K562 (cell line): ENCODE results near the gene SLC25A51. TPM values are rescaled to one million over a fixed set of nuclear protein-coding genes. Genes with fewer than 3 reads are reported as not detected.

Experiments
- ATAC-seq: fragments of 200-7000 bp; cut with Tn5 transposase; 3 replicates; pipeline ENCODE4 v1.9.1; 2020; ENCODE audit warnings: moderate library complexity
- Bru-seq: library from RNA; stranded (reverse); fragments of 400-500 nt; gene quantifications from one replicate; lab custom pipeline; 2021; lab: Mats Ljungman, UMichigan
- BruChase-seq, 2 experiments: library from RNA; stranded (reverse); fragments of 400-500 nt; gene quantifications; one replicate each; lab custom pipeline; 2021; lab: Mats Ljungman, UMichigan
- BruUV-seq: library from RNA; stranded (reverse); fragments of 400-500 nt; replicated peaks from 2 replicates; lab custom pipeline; 2021; lab: Mats Ljungman, UMichigan
- CTCF ChIA-PET: fragments of 300-600 bp; formaldehyde crosslinking; extraction: SDS; loops from one replicate; lab custom pipeline; 2021; ENCODE audit warnings: low intra/inter-chr PET ratio; lab: Yijun Ruan, JAX
- POLR2A ChIA-PET: fragments of 300-600, 350-650 bp; sonication (Branson Sonifier 250); formaldehyde crosslinking; extraction: SDS; loops from one replicate; lab custom pipeline; 2021; ENCODE audit warnings: antibody characterized with exemption, inconsistent platforms; lab: Yijun Ruan, JAX
- DNase-seq, 4 experiments: peaks; one replicate each; pipeline versions ENCODE4 v3.0.0 to v3.0.0-alpha.2; 2011 to 2018; ENCODE audit warnings: low spot score in 3 of 4, mixed read lengths in 3 of 4; ENCODE audit errors: extremely low read depth in 1 of 4
- FAIRE-seq: peaks from 2 replicates; lab custom pipeline; 2011; peaks lifted over from hg19 to GRCh38; lab: Jason Lieb, UNC
- H2AFZ ChIP-seq: 2 replicates; pipeline ENCODE4 v1.6.0; 2011; ENCODE audit warnings: low read depth, low read length, control low read depth, inconsistent platforms
- H3K27ac ChIP-seq: fragments of 200-600 bp; 3 replicates; pipeline ENCODE4 v1.8.0; 2011; ENCODE audit warnings: low read depth, mild to moderate bottlenecking, control low read depth, inconsistent platforms, low read length, moderate library complexity, mixed read lengths; ENCODE audit errors: extremely low read depth
- H3K27me3 ChIP-seq, 2 experiments: fragments of 300-600 bp in 1 of 2; 2 replicates in 1 of 2; 3 replicates in 1 of 2; pipeline versions ENCODE4 v1.6.0 to v1.8.0; 2011; ENCODE audit warnings: inconsistent platforms in 2 of 2, low read length in 2 of 2, mild to moderate bottlenecking in 1 of 2, mixed read lengths in 1 of 2, moderate library complexity in 1 of 2; ENCODE audit not compliant: control insufficient read depth in 2 of 2, insufficient read depth in 2 of 2
- H3K36me3 ChIP-seq: fragments of 300-600 bp; 3 replicates; pipeline ENCODE4 v1.8.0; 2011; ENCODE audit warnings: mild to moderate bottlenecking, low read length, inconsistent platforms; ENCODE audit not compliant: control insufficient read depth, insufficient read depth
- H3K4me1 ChIP-seq, 2 experiments: fragments of 200-600 bp in 1 of 2; replicated peaks in 1 of 2; 2 replicates in 1 of 2; 3 replicates in 1 of 2; pipeline versions ENCODE4 v1.5.1 to v1.8.0; 2011; ENCODE audit warnings: inconsistent platforms in 2 of 2, low read length in 2 of 2, mild to moderate bottlenecking in 1 of 2, mixed read lengths in 1 of 2, moderate library complexity in 1 of 2; ENCODE audit not compliant: control insufficient read depth in 2 of 2, insufficient read depth in 2 of 2
- H3K4me2 ChIP-seq: 2 replicates; pipeline ENCODE4 v1.6.1; 2011; ENCODE audit warnings: low read length, control low read depth, inconsistent platforms, mixed read lengths; ENCODE audit not compliant: insufficient read depth
- H3K4me3 ChIP-seq: fragments of 200-600 bp; sonication (generic), shearing (Covaris generic); 2 replicates; pipeline ENCODE4 v1.5.1; 2016; ENCODE audit warnings: control low read depth, inconsistent platforms
- H3K79me2 ChIP-seq: fragments of 200-600 bp; 3 replicates; pipeline ENCODE4 v1.8.0; 2011; ENCODE audit warnings: low read length, inconsistent platforms; ENCODE audit not compliant: control insufficient read depth, insufficient read depth
- H3K9ac ChIP-seq, 2 experiments: 2 replicates each; pipeline versions ENCODE4 v1.6.0 to v1.6.1; 2011; ENCODE audit warnings: low read depth in 2 of 2, low read length in 2 of 2, control low read depth in 1 of 2, inconsistent platforms in 1 of 2, mild to moderate bottlenecking in 1 of 2, mixed read lengths in 1 of 2; ENCODE audit not compliant: insufficient read depth in 1 of 2
- H3K9me1 ChIP-seq: one replicate; pipeline ENCODE4 v1.6.0; 2011; ENCODE audit warnings: inconsistent platforms, mild to moderate bottlenecking, low read length, moderate library complexity; ENCODE audit not compliant: control insufficient read depth, insufficient read depth
- H3K9me3 ChIP-seq: replicated peaks from 2 replicates; pipeline ENCODE4 v1.5.1; 2011; ENCODE audit warnings: low read depth, low read length, inconsistent platforms; ENCODE audit not compliant: control insufficient read depth, insufficient read depth
- H4K20me1 ChIP-seq: replicated peaks from 2 replicates; pipeline ENCODE4 v1.6.1; 2011; ENCODE audit warnings: low read length, inconsistent platforms, mixed read lengths; ENCODE audit not compliant: control insufficient read depth, insufficient read depth
- LEF1 ChIP-seq: fragments of 450-650 bp; IDR thresholded peaks from 2 replicates; pipeline ENCODE4 v1.6.1; 2016; ENCODE audit warnings: mild to moderate bottlenecking
- MTF1 ChIP-seq: fragments of 250-450 bp; sonication (Bioruptor Pico); IDR thresholded peaks from 2 replicates; pipeline ENCODE4 v1.9.0; 2021; ENCODE audit warnings: moderate library complexity, mild to moderate bottlenecking, inconsistent platforms, borderline replicate concordance
- RFX1 ChIP-seq: fragments of 450-650 bp; IDR thresholded peaks from 2 replicates; pipeline ENCODE4 v1.6.1; 2016; ENCODE audit warnings: mild to moderate bottlenecking, moderate library complexity
- SIN3A ChIP-seq, 2 experiments: fragments of 150-350 bp in 1 of 2; IDR thresholded peaks; 2 replicates each; pipeline ENCODE4 v1.6.1; 2011 to 2016; ENCODE audit warnings: borderline replicate concordance in 2 of 2, low read depth in 2 of 2, low read length in 2 of 2, mild to moderate bottlenecking in 2 of 2, moderate library complexity in 2 of 2; ENCODE audit not compliant: control insufficient read depth in 1 of 2
- TARDBP ChIP-seq: fragments of 450-650 bp; IDR thresholded peaks from 2 replicates; pipeline ENCODE4 v1.6.1; 2016
- ZNF445 ChIP-seq: fragments of 250-450 bp; sonication (Bioruptor Pico); IDR thresholded peaks from 2 replicates; pipeline ENCODE4 v1.4.0; 2020; ENCODE audit warnings: low read depth, mild to moderate bottlenecking, moderate library complexity
- WGBS: fragments of 100-300 bp; shearing (Covaris generic); methylation state at CpG from one replicate; pipeline ENCODE4 v1.1.6; 2016; ENCODE audit warnings: low coverage, mixed read lengths; ENCODE audit not compliant: insufficient coverage; ENCODE audit errors: missing lambda C conversion rate; 5-methylcytosine and 5-hydroxymethylcytosine counted together
- in situ Hi-C: fragments of 300-500 bp; cut with MboI; formaldehyde crosslinking; loops from 4 replicates; pipeline ENCODE4 v1.15.0; 2018; ENCODE audit warnings: inconsistent platforms, mixed read lengths
- intact Hi-C: fragments of 100-400 bp; cut with micrococcal nuclease; formaldehyde crosslinking; loops from 2 replicates; pipeline ENCODE4 v1.14.2; 2022
- long read RNA-seq, 3 experiments: library from polyadenylated mRNA in 2 of 3; library from RNA in 1 of 3; unstranded in 2 of 3; stranded (forward) in 1 of 3; transcript quantifications; one replicate each; pipeline ENCODE4 v2.0.0, GENCODE V29; 2019 to 2022
- polyA minus RNA-seq, 3 experiments: library from RNA; depleted of rRNA, polyadenylated mRNA; stranded (reverse); fragments of >200 nt; gene quantifications; 2 replicates each; pipeline ENCODE4 v1.2.3, GENCODE V29; 2011
- polyA plus RNA-seq, 8 experiments: library from polyadenylated mRNA; depleted of rRNA in 4 of 8; stranded (reverse) in 5 of 8; unstranded in 3 of 8; fragments of >200 nt; fragmentation: Nextera tagmentation in 2 of 8; fragmentation: Illumina TruSeq in 1 of 8; extraction: Ambion mirVana in 2 of 8; extraction: Trizol in 1 of 8; gene quantifications; 2 replicates each; pipeline versions ENCODE4 v1.2.1 to v1.2.3, GENCODE V29; 2011 to 2014; ENCODE audit warnings: inconsistent platforms in 1 of 8, missing spikeins in 1 of 8
- total RNA-seq, 7 experiments: library from RNA; depleted of rRNA in 6 of 7; stranded (reverse); fragments of >200 nt in 6 of 7; fragmentation: Illumina TruSeq in 2 of 7; extraction: Trizol in 2 of 7; gene quantifications; 2 replicates each; pipeline versions ENCODE4 v1.2.1 to v1.2.3, GENCODE V29; 2011 to 2021; ENCODE audit warnings: low replicate concordance in 1 of 7
- TF ChIP-seq, protein P1 (sequence below): fragments of 450-650 bp; IDR thresholded peaks from 2 replicates; pipeline ENCODE4 v1.6.1; 2016; ENCODE audit warnings: missing biosample characterization, missing genetic modification characterization
- TF ChIP-seq, protein P2 (sequence below): sonication (generic); formaldehyde crosslinking; IDR thresholded peaks from 2 replicates; pipeline ENCODE4 v1.8.0; 2022; ENCODE audit warnings: mild to moderate bottlenecking, missing genetic modification reagents, borderline replicate concordance

The SLC25A51 gene, protein sequence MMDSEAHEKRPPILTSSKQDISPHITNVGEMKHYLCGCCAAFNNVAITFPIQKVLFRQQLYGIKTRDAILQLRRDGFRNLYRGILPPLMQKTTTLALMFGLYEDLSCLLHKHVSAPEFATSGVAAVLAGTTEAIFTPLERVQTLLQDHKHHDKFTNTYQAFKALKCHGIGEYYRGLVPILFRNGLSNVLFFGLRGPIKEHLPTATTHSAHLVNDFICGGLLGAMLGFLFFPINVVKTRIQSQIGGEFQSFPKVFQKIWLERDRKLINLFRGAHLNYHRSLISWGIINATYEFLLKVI
- total RNA-seq (2011; cell fraction: chromatin; rRNA removed; ENCODE audit: low replicate concordance) = 40.8 and 61.0 TPM in 2 replicates
- 32.4 and 33.6 TPM in 2 replicates for total RNA-seq (2011; cell fraction: nucleolus; rRNA removed)
- total RNA-seq (2011; cell fraction: nucleoplasm; rRNA removed) = 35.0 and 43.8 TPM in 2 replicates
- total RNA-seq (2014; rRNA removed) (24.5 and 28.0 TPM in 2 replicates), total RNA-seq (2014; rRNA removed; fragmentation: Illumina TruSeq; extraction: Trizol) (40.7 and 44.2 TPM in 2 replicates), total RNA-seq (2015; rRNA removed; fragmentation: Illumina TruSeq; extraction: Trizol) (39.3 and 39.5 TPM in 2 replicates), total RNA-seq (2021) (31.5 and 32.9 TPM in 2 replicates), polyA plus RNA-seq (2011; rRNA removed) (30.6 and 37.0 TPM in 2 replicates), polyA plus RNA-seq (2014; fragmentation: Illumina TruSeq; extraction: Trizol) (23.2 and 23.5 TPM in 2 replicates), polyA plus RNA-seq (2014; fragmentation: Nextera tagmentation; extraction: Ambion mirVana) (10 to 100 TPM in 1 of 2 experiments, 1 to 10 TPM in 1; 9.1 to 10.6 TPM), polyA plus RNA-seq (2014; rRNA removed) (18.7 and 22.3 TPM in 2 replicates), polyA minus RNA-seq (2011; rRNA and poly(A)+ RNA removed) (78.5 and 79.6 TPM in 2 replicates), Bru-seq, nascent RNA (percentile 90 among the genes with signal in this experiment), BruChase-seq, experiment 1, labeled RNA remaining after a 2-hour chase (percentile 94 among the genes with signal in this experiment), BruChase-seq, experiment 2, labeled RNA remaining after a 6-hour chase (percentile 97 among the genes with signal in this experiment)
- 19.0 and 25.4 TPM in 2 replicates for polyA plus RNA-seq (2011; cell fraction: cytosol; rRNA removed)
- 16.1 and 21.9 TPM in 2 replicates for polyA plus RNA-seq (2011; cell fraction: nucleus; rRNA removed)
- polyA plus RNA-seq (2012) = 9.9 and 15.1 TPM in 2 replicates
- polyA minus RNA-seq (2011; cell fraction: cytosol; rRNA and poly(A)+ RNA removed) = 19.4 and 29.1 TPM in 2 replicates
- 15.5 and 23.4 TPM in 2 replicates for polyA minus RNA-seq (2011; cell fraction: nucleus; rRNA and poly(A)+ RNA removed)
- long read RNA-seq, experiment 1, transcript SLC25A51-203 (4 exons, 1,871 nt) = major isoform, 9 of 54 reads
- long read RNA-seq, experiment 1, partial matches to known transcripts = 2 of 54 reads
- long read RNA-seq, experiment 1, other reads (novel, unspliced or antisense) = 41 of 54 reads
- long read RNA-seq, experiment 2, partial matches to known transcripts = 6 of 14 reads
- long read RNA-seq, experiment 2, other reads (novel, unspliced or antisense) = 6 of 14 reads
- long read RNA-seq, experiment 3, partial matches to known transcripts = 2 of 22 reads
- long read RNA-seq, experiment 3, other reads (novel, unspliced or antisense) = 14 of 22 reads

DNA sequence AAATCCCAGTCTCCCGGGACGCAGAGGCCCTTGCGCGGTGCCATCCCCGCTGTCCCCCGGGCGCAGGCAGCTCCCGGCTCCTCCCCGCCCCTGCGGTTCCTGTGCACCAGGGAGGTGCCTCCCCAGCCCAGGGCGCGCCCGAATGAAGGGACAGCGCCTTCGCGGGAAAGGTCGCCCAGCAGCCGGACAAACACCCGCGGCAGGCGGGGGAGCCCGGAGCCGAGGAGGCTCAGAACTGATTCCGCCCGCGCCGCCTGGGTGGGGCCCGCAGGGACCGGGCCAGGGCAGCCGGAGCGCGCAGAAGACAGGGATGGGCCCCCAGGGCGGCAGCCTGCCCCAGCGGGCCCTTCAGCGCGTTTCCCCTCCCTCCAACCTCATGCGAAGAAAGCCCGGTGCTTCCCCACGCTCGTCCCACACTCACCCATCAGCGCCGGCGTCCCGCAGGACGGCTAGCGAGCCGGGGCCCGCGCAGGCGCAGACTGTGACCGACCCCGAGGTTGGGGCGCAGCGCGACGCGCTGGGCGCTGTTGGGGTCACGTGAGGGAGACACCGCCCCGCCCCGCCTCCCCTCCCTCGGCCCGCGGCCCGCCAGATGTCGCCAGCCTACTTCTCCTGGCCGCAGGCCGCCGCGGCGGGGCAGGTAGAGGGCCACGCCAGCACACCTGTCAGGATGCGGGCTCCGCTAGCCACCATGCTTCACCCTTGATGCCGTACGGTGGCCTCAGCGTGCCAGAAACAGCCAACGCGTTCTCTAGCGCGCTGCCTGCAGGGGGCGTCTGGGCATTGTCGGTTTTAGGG lies at the start of gene SLC25A51:
Gene SLC25A51 (minus strand): TSS at position 481 of the 798 bp plus-strand sequence. CDS start 15,577 bp downstream, outside the sequence.
- H3K27me3 ChIP-seq = no peaks in the 10 kb centered on the region
- POLR2A ChIA-PET = interaction anchor here (0.6 to 2.3 kb wide), 8 partner anchors 8 to 423 kb away, joined by 3 to 8 read pairs (median 4); no protein-coding TSS in a partner anchor
- peak within 1 kb of the TSS; percentile 86 for H3K4me3 ChIP-seq
- H2AFZ ChIP-seq = peak within 1 kb of the TSS; percentile 97
- peaks cover 22 to 32% of the 10 kb centered on the region in 2 experiments for H3K4me1 ChIP-seq
- WGBS = under 1% methylated on average over 54 of the region's 84 CpGs
- H3K27ac ChIP-seq = peak within 1 kb of the TSS; percentile 71
- H4K20me1 ChIP-seq = no peaks in the 10 kb centered on the region
- in situ Hi-C loops (loop anchor here (10.0 kb wide), 2 partner anchors 149 to 419 kb away; partner anchors contain the start of genes POLR1E and TRMT10B), intact Hi-C loops (loop anchor here (2.0 to 5.0 kb wide), 5 partner anchors 102 to 489 kb away; partner anchors contain the start of genes ALDH1B1, DCAF10 and TOMM5)
- no peaks in the 10 kb centered on the region for H3K9me3 ChIP-seq
- H3K36me3 ChIP-seq = peaks cover 24% of the 10 kb centered on the region
- FAIRE-seq (peak; percentile 77), DNase-seq (peak; percentile 96 to 99 (median 98)), ATAC-seq (peak; percentile 90)
- peaks cover 32% of the 10 kb centered on the region for H3K79me2 ChIP-seq
- CTCF ChIA-PET = interaction anchor here (0.5 to 1.9 kb wide), 6 partner anchors 118 to 461 kb away, joined by 3 to 7 read pairs (median 3); partner anchors contain the start of gene SHB
- BruUV-seq = TSS peak; percentile 55
- peak within 1 kb of the TSS; percentile 96 for H3K4me2 ChIP-seq
- no peaks in the 10 kb centered on the region for H3K9me1 ChIP-seq
- H3K9ac ChIP-seq = peak within 1 kb of the TSS; percentile 77 to 94
- peak; percentile 86 to 96 for TF ChIP-seq SIN3A (IDR thresholded peaks at IDR 0.05; ENCODE audit: borderline replicate concordance in 2 of 2, control insufficient read depth in 1 of 2, low read depth in 2 of 2, low read length in 2 of 2)
- TF ChIP-seq RFX1 = no peak
- TF ChIP-seq, protein P1, sequence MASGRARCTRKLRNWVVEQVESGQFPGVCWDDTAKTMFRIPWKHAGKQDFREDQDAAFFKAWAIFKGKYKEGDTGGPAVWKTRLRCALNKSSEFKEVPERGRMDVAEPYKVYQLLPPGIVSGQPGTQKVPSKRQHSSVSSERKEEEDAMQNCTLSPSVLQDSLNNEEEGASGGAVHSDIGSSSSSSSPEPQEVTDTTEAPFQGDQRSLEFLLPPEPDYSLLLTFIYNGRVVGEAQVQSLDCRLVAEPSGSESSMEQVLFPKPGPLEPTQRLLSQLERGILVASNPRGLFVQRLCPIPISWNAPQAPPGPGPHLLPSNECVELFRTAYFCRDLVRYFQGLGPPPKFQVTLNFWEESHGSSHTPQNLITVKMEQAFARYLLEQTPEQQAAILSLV = no peak
- 0 out of 2 replicates have a peak, but pooled peaks have one; percentile 11 for TF ChIP-seq ZNF445 (CRISPR knock-in tag)
- TF ChIP-seq, protein P2, sequence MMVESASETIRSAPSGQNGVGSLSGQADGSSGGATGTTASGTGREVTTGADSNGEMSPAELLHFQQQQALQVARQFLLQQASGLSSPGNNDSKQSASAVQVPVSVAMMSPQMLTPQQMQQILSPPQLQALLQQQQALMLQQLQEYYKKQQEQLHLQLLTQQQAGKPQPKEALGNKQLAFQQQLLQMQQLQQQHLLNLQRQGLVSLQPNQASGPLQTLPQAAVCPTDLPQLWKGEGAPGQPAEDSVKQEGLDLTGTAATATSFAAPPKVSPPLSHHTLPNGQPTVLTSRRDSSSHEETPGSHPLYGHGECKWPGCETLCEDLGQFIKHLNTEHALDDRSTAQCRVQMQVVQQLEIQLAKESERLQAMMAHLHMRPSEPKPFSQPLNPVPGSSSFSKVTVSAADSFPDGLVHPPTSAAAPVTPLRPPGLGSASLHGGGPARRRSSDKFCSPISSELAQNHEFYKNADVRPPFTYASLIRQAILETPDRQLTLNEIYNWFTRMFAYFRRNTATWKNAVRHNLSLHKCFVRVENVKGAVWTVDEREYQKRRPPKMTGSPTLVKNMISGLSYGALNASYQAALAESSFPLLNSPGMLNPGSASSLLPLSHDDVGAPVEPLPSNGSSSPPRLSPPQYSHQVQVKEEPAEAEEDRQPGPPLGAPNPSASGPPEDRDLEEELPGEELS (CRISPR knock-in tag) = peak; percentile 87
- TF ChIP-seq TARDBP = peak; percentile 75
- TF ChIP-seq MTF1 = no peak
- TF ChIP-seq LEF1 = peak; percentile 53; the same call in 1 of the 2 replicates
